Adrenal gland (tissue), 12 donors: ENCODE data around the gene FGGY. TPM values are rescaled to one million over a fixed set of nuclear protein-coding genes. Genes with fewer than 3 reads are reported as not detected.

Experiments used
- DNase-seq, 7 donors: peaks; one replicate each; pipeline ENCODE4 v3.0.0-alpha.2; 2019 to 2020
- H3K27ac ChIP-seq, 5 donors: fragments of 200-600 bp; sonication (generic) in 4 of 5; 1 replicate in 3 of 5; 2 replicates in 2 of 5; pipeline versions ENCODE4 v1.5.1 to v1.8.0; 2016 to 2020; ENCODE audit warnings: mild to moderate bottlenecking in 1 of 5
- H3K27me3 ChIP-seq: fragments of 200-600 bp; 2 replicates; pipeline ENCODE4 v1.8.0; 2021
- H3K36me3 ChIP-seq, 2 donors: fragments of 200-600 bp; replicated peaks in 1 of 2; 1 replicate in 1 of 2; 2 replicates in 1 of 2; pipeline versions ENCODE4 v1.5.1 to v1.8.0; 2018 to 2022
- H3K4me1 ChIP-seq, 2 donors: fragments of 200-600 bp; replicated peaks in 1 of 2; 1 replicate in 1 of 2; 2 replicates in 1 of 2; pipeline versions ENCODE4 v1.5.1 to v1.8.0; 2018 to 2021
- H3K4me3 ChIP-seq, 4 donors: fragments of 200-600 bp; sonication (generic) in 3 of 4; one replicate each; pipeline ENCODE4 v1.5.1; 2016 to 2018
- H3K9me3 ChIP-seq, 3 donors: fragments of 200-600 bp; sonication (generic) in 1 of 3; replicated peaks in 1 of 3; 1 replicate in 2 of 3; 2 replicates in 1 of 3; pipeline versions ENCODE4 v1.5.1 to v1.8.0; 2016 to 2021
- CTCF ChIP-seq, 6 experiments: fragments of 450-650 bp in 4 of 6; fragments of 200-600 bp in 2 of 6; sonication (generic) in 1 of 6; IDR thresholded peaks; 1 replicate in 5 of 6; 2 replicates in 1 of 6; pipeline versions ENCODE4 v1.5.1 to v1.8.0; 2016 to 2021; ENCODE audit warnings: antibody characterized with exemption in 6 of 6, mild to moderate bottlenecking in 2 of 6, moderate library complexity in 1 of 6
- POLR2A ChIP-seq, 2 donors: fragments of 450-650 bp; IDR thresholded peaks; one replicate each; pipeline ENCODE4 v1.6.1; 2017; ENCODE audit warnings: antibody characterized with exemption in 2 of 2, mild to moderate bottlenecking in 2 of 2, moderate library complexity in 1 of 2
- WGBS, 4 donors: extraction: QIAGEN DNeasy Blood & Tissue Kit in 2 of 4; methylation state at CpG; one replicate each; pipeline versions ENCODE4 v1.1.5 to v1.1.7; 2013 to 2017; 5-methylcytosine and 5-hydroxymethylcytosine counted together
- intact Hi-C, 2 donors: fragments of 100-400 bp; cut with DNase I; formaldehyde crosslinking; loops; one replicate each; pipeline versions ENCODE4 v1.14.1 to v1.15.0; 2022 to 2023
- polyA plus RNA-seq, 3 donors: library from polyadenylated mRNA; stranded (reverse); fragments of 200-250 nt in 2 of 3; fragments of 350-450 nt in 1 of 3; fragmentation: Illumina TruSeq in 1 of 3; extraction: RNeasy Lipid Tissue Mini Kit (QIAGEN cat#74804) in 1 of 3; gene quantifications; one replicate each; pipeline ENCODE4 v1.2.3, GENCODE V29; 2013 to 2014
- total RNA-seq, 9 donors: library from RNA; depleted of rRNA in 4 of 9; stranded (reverse); fragments of >200 nt in 4 of 9; fragments of 120-200 nt in 1 of 9; fragmentation: NEBNext Ultra II Directional in 1 of 9; extraction: Animal tissue kit (Norgen Biotek cat#: 25700) in 1 of 9; gene quantifications; one replicate each; pipeline versions ENCODE4 v1.1.0 to v1.2.4, GENCODE V29; 2013 to 2023
- donor health status: healthy with polysubstance abuse.
- donor health status: Bipolar disorder and iron deficiency.
- donor health status: DM: yes; HTN: yes; CAD: no.
- donor health status: DM: no; HTN: no; CAD: no.
- donor health status: DM: no; HTN: no; CAD: no.
- donor health status: DM: yes; HTN: yes; CAD: no.

Gene FGGY
- total and polyA plus RNA-seq, 12 donors: 7.4 to 75.5 (median 35.0) TPM

- Histone ChIP-seq H3K4me1 (peaks cover 7 to 12% of the 10 kb centered on the region in 2 donors), H3K9me3 (no peaks in the 10 kb centered on the region), H3K4me3 (no peak overlapping the region), H3K36me3 (no peaks in the 10 kb centered on the region), H3K27ac (no peak overlapping the region), H3K27me3 (no peaks in the 10 kb centered on the region)
- intact Hi-C loops: loop anchor here in 1 of 2 donors (10.0 kb wide), 1 partner anchor 334 kb away; no protein-coding TSS in a partner anchor
- TF ChIP-seq CTCF (IDR thresholded peaks at IDR 0.05): no peak
- WGBS, 4 donors: 98 to 100% (median 100%) methylated on average over 2 of the region's 2 CpGs
- DNase-seq: no peak
Observed at GRCh38 chr1:59360729-59361128, 63.8 kb downstream of the FGGY start.

DNA sequence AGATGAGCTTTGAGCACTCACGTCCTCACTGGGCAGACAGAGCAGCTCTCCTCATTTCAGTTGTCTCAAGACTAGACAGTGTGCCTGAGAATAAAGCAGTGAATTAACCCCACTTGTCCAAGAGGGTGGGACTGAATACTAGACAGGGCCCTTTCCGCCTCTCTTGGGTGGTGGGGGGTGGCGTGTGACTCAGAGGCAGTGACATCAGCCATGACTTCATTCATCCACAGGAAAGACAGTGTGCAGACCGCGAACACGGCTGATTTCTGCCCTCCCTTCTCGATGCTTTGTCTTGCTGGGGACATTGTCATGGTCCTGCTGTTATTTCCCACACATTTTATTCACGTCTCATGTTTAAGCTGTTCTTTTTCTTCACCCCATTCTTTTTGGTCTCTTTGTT, 64.9 kb downstream of the FGGY start:
- peaks cover 7 to 9% of the 10 kb centered on the region in 2 donors for H3K4me1 ChIP-seq
- H3K27me3 ChIP-seq: no peaks in the 10 kb centered on the region
- DNase-seq: no peak
- H3K9me3 ChIP-seq: no peaks in the 10 kb centered on the region
- no peak for TF ChIP-seq POLR2A (IDR thresholded peaks at IDR 0.05)
- TF ChIP-seq CTCF (IDR thresholded peaks at IDR 0.05): no peak
- WGBS, 4 donors: 92 to 98% (median 95%) methylated on average over 8 of the region's 8 CpGs
- intact Hi-C loops: loop anchor here in 1 of 2 donors (10.0 kb wide), 1 partner anchor 333 kb away; no protein-coding TSS in a partner anchor
- no peak overlapping the region for H3K4me3 ChIP-seq
- H3K36me3 ChIP-seq: no peaks in the 10 kb centered on the region
- H3K27ac ChIP-seq: no peak overlapping the region

GRCh38 chr1:59364037-59364436, 67.1 kb downstream of the FGGY start:
- Histone ChIP-seq H3K27ac (peak overlapping the region in 1 of 5 donors; percentile 6), H3K9me3 (no peaks in the 10 kb centered on the region), H3K27me3 (no peaks in the 10 kb centered on the region), H3K36me3 (no peaks in the 10 kb centered on the region), H3K4me1 (peaks cover 28% of the 10 kb centered on the region in 2 donors), H3K4me3 (no peak overlapping the region)
- WGBS, 4 donors: 46 to 59% (median 48%) methylated on average over 2 of the region's 2 CpGs
- intact Hi-C loops: loop anchor here in 1 of 2 donors (10.0 kb wide), 1 partner anchor 331 kb away; no protein-coding TSS in a partner anchor
- DNase-seq: peak in 6 of 7 donors; percentile 18 to 63 (median 30)
- no peak for TF ChIP-seq POLR2A (IDR thresholded peaks at IDR 0.05)
- no peak for TF ChIP-seq CTCF (IDR thresholded peaks at IDR 0.05)

DNA sequence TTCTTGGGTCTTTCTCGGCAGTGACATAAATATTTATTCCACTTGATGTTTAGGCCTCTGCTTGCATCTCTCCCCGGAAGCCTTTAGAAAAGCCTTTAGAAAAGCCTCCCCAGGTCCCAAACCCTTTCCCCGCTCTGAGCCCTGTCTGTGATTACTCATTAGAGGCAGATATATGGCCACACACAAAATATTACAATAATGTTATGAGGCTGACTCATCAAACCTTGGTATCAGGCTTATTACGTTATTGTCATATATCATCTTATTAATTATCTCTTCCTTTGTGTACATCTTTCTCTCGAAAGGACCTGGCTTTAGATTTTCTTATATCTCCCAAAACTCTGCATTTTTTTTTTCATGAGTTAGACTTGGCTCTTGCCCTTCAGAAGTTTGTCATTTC, 69.5 kb downstream of the FGGY start:
- H3K27me3 ChIP-seq: no peaks in the 10 kb centered on the region
- no peaks in the 10 kb centered on the region for H3K36me3 ChIP-seq
- H3K9me3 ChIP-seq: no peaks in the 10 kb centered on the region
- no peak for DNase-seq
- 64 to 77% (median 72%) methylated on average over 5 of the region's 5 CpGs for WGBS, 4 donors
- no peak for TF ChIP-seq POLR2A (IDR thresholded peaks at IDR 0.05)
- TF ChIP-seq CTCF (IDR thresholded peaks at IDR 0.05): no peak
- H3K4me1 ChIP-seq: peaks cover 24 to 28% of the 10 kb centered on the region in 2 donors
- H3K27ac ChIP-seq: peak overlapping the region; percentile 27 to 84 (median 75)
- intact Hi-C loops: loop anchor here in 1 of 2 donors (10.0 kb wide), 1 partner anchor 328 kb away; no protein-coding TSS in a partner anchor
- no peak overlapping the region for H3K4me3 ChIP-seq
